ENCODE results near the gene EFCAB6.

The EFCAB6 gene

DNA sequence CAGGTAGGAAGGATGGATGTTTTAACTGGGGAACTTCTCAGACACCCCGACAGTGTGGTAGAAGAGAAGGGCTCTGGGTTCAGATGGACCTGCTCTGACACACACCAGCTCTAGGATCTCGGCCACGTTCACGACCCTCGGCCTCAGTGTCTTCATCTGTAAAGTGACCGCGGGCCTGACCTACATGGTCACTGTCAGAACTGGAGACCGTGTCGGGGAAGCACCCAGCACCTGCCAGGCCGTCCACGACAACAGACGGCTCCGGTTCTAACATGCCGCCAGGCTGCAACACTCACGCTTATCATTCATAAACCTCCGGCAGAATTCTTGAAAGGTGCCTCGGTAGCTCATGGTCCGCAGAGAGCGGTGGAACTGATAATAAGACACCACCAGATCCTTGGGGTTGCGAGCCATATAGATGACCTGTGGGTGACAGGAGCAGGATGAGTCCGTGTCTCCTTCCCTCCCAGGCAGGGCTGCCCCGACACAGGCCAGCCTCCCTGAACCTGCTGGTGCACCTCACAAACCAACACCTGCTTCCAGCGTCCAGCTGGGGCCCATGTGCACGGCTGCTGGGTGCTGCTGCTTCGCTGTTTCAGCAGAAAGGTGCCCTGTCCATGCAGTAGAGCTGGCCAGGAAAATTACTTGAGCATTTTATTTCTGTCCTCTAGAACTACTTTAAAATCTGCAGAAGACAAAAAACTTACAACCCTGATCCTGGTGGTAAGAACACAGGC is 26.6 kb upstream of the EFCAB6 start:
- no peaks in the 10 kb centered on the region for H3K27me3 ChIP-seq (ENCODE audit: control insufficient read depth in 1 of 2, insufficient read depth in 2 of 2, low read length in 2 of 2)
- H3K36me3 ChIP-seq (ENCODE audit: control insufficient read depth in 1 of 2, insufficient read depth in 2 of 2, low read length in 2 of 2): peaks cover 2 to 31% of the 10 kb centered on the region in 2 donors
- no peaks in the 10 kb centered on the region for H3K9me3 ChIP-seq (ENCODE audit: control insufficient read depth in 1 of 2, low read length in 2 of 2)
- no peak overlapping the region for H3K9ac ChIP-seq (ENCODE audit: low read depth in 1 of 2, low read length in 2 of 2)
- no peak overlapping the region for H3K4me3 ChIP-seq (ENCODE audit: low read depth in 1 of 2, low read length in 2 of 2)
- no peak overlapping the region for H3K27ac ChIP-seq (ENCODE audit: low read depth, low read length)
- no peaks in the 10 kb centered on the region for H3K4me1 ChIP-seq (ENCODE audit: control insufficient read depth in 1 of 2, insufficient read depth in 2 of 2, low read length in 2 of 2)

DNA sequence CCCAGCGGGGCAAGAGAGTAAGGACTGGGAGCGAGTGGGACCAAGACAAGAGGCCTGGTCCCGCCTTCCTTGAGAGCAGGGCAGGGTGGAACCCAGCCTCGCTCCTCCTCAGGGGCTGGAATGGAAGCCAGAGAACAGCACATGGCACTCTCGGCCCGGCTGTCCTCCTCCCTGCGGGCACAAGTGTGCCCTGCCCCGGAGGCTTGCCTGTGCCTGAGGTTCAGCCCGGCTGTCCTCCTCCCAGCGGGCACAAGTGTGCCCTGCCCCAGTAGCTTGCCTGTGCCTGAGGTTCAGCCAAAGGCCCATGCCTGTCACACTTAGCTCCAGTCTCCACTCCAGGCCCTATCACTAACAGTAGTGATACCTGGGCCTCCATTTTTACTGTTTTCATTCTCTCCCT is 26.1 kb upstream of the EFCAB6 start:
- H3K36me3 ChIP-seq (ENCODE audit: control insufficient read depth in 1 of 2, insufficient read depth in 2 of 2, low read length in 2 of 2): peaks cover 2 to 31% of the 10 kb centered on the region in 2 donors

DNA sequence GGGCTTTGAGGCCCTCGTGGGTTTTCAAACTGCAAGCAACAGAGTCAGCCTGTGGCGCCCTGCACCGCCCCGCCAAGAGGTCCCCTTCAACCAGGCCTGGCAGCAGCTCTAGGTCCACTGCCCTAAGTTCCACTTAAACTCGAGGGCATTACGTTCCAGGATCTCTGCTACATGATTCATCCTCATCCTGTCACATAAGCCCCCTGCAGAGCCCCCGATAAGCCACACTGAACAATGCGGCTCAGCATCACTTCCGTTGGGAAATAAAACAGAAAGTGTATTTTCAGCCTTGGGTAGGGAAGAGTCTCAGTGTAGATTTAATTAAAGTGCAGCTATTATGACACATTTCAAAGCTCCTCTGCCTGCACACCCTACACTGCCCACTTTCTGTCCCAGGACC is 25.6 kb upstream of the EFCAB6 start:
- Histone ChIP-seq H3K27me3 (ENCODE audit: control insufficient read depth in 1 of 2, insufficient read depth in 2 of 2, low read length in 2 of 2) (no peaks in the 10 kb centered on the region), H3K27ac (ENCODE audit: low read depth, low read length) (no peak overlapping the region), H3K9ac (ENCODE audit: low read depth in 1 of 2, low read length in 2 of 2) (no peak overlapping the region), H3K36me3 (ENCODE audit: control insufficient read depth in 1 of 2, insufficient read depth in 2 of 2, low read length in 2 of 2) (peaks cover 2 to 31% of the 10 kb centered on the region in 2 donors), H3K4me3 (ENCODE audit: low read depth in 1 of 2, low read length in 2 of 2) (no peak overlapping the region), H3K4me1 (ENCODE audit: control insufficient read depth in 1 of 2, insufficient read depth in 2 of 2, low read length in 2 of 2) (no peaks in the 10 kb centered on the region), H3K9me3 (ENCODE audit: control insufficient read depth in 1 of 2, low read length in 2 of 2) (no peaks in the 10 kb centered on the region)

More for the DNA sequence above, 26.1 kb upstream of the EFCAB6 start:
- no peak overlapping the region for H3K4me3 ChIP-seq (ENCODE audit: low read depth in 1 of 2, low read length in 2 of 2)
- H3K4me1 ChIP-seq (ENCODE audit: control insufficient read depth in 1 of 2, insufficient read depth in 2 of 2, low read length in 2 of 2): no peaks in the 10 kb centered on the region
- H3K9me3 ChIP-seq (ENCODE audit: control insufficient read depth in 1 of 2, low read length in 2 of 2): no peaks in the 10 kb centered on the region
- no peaks in the 10 kb centered on the region for H3K27me3 ChIP-seq (ENCODE audit: control insufficient read depth in 1 of 2, insufficient read depth in 2 of 2, low read length in 2 of 2)
- H3K9ac ChIP-seq (ENCODE audit: low read depth in 1 of 2, low read length in 2 of 2): no peak overlapping the region
- H3K27ac ChIP-seq (ENCODE audit: low read depth, low read length): no peak overlapping the region

DNA sequence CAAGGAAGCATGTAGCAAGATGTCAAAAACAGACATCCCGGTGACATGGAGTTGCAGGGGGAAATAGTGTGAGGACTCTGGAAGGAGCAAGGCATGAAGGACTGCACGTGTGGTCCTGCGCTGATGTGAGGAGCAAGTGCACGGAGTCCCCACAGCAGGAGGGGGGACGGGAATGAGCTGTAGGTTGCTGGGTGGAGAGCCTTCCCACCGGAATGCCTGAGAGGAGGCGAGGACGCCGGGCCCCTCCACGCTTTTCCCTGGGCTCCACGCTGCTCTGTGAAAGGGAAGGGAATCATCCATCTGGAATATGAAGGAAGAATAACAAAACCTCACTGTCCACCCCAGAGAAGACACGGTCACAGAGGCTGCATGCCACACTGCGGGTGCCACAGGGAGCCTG is 23.6 kb upstream of the EFCAB6 start:
- Histone ChIP-seq H3K4me3 (ENCODE audit: low read depth in 1 of 2, low read length in 2 of 2) (no peak overlapping the region), H3K9ac (ENCODE audit: low read depth in 1 of 2, low read length in 2 of 2) (no peak overlapping the region), H3K36me3 (ENCODE audit: control insufficient read depth in 1 of 2, insufficient read depth in 2 of 2, low read length in 2 of 2) (peaks cover 2 to 37% of the 10 kb centered on the region in 2 donors), H3K27ac (ENCODE audit: low read depth, low read length) (no peak overlapping the region), H3K27me3 (ENCODE audit: control insufficient read depth in 1 of 2, insufficient read depth in 2 of 2, low read length in 2 of 2) (no peaks in the 10 kb centered on the region), H3K4me1 (ENCODE audit: control insufficient read depth in 1 of 2, insufficient read depth in 2 of 2, low read length in 2 of 2) (no peaks in the 10 kb centered on the region), H3K9me3 (ENCODE audit: control insufficient read depth in 1 of 2, low read length in 2 of 2) (no peaks in the 10 kb centered on the region)

DNA sequence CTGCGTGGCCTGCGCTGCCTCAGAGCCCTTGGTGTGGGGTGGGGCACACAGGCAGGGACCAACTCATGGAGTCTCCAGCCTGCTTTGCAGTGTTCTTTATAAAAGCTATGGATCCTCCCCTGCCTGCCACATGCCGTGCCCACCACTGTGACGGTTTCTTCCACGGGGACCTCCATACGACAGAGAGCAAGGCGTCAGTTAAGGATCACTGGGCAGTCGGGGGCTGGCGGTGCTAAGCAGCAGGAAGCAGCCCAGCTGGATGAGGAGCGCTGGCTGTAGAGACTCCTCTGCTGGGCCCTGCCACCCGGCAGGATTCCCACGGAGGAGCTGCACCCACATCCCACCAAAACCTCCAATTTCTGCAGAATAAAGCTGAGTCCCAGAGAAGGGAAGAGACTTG is 23.1 kb upstream of the EFCAB6 start:
- peaks cover 2 to 42% of the 10 kb centered on the region in 2 donors for H3K36me3 ChIP-seq (ENCODE audit: control insufficient read depth in 1 of 2, insufficient read depth in 2 of 2, low read length in 2 of 2)
- H3K27ac ChIP-seq (ENCODE audit: low read depth, low read length): no peak overlapping the region
- no peaks in the 10 kb centered on the region for H3K9me3 ChIP-seq (ENCODE audit: control insufficient read depth in 1 of 2, low read length in 2 of 2)
- no peaks in the 10 kb centered on the region for H3K27me3 ChIP-seq (ENCODE audit: control insufficient read depth in 1 of 2, insufficient read depth in 2 of 2, low read length in 2 of 2)
- no peak overlapping the region for H3K9ac ChIP-seq (ENCODE audit: low read depth in 1 of 2, low read length in 2 of 2)
- no peaks in the 10 kb centered on the region for H3K4me1 ChIP-seq (ENCODE audit: control insufficient read depth in 1 of 2, insufficient read depth in 2 of 2, low read length in 2 of 2)
- H3K4me3 ChIP-seq (ENCODE audit: low read depth in 1 of 2, low read length in 2 of 2): no peak overlapping the region

DNA sequence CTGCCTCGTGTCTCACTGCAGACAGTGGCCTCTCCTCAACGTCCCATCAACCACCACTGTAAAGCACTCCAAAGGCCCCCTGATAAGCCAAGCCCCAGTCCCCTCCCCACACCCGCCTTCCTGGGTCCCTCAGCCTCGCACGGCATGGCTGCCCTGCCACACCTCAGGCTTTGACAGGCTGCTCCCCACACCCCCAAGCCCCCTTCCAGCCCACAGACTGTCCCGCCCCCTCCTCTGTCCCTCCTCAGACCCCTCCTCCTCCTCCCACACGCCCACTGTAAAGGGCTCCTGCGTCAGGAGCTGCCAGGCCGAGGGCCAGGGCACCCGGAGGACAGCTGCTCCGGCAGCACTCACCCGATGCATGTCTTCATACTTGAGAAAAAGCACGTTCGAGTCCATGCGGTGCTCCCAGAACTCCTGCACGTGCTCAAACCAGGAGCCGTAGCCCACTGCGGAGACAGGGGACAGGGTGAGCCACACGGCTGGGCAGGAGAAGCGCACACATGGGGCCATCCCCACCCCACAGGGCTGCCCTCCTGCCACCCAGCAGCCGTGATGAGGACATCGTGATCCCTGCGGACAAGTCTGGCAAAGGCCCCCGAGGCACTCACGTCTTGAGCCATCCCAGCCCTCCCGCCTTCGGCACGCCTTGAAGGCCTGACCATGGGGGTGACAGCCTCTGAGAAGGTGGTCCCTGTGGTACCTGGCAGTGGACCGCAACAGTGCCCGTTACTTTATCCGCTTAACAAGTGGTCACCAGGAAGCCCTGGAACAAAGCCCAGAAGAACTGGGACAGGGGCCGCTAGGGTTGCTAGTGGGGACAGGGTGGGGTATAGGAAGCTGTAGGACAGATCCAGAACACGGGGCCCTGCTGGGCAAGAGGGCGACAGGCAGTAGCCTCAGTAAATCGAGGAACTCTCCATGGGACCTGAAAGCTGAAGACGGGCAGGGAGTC is 21.5 kb upstream of the EFCAB6 start:
- Histone ChIP-seq H3K4me1 (ENCODE audit: control insufficient read depth in 1 of 2, insufficient read depth in 2 of 2, low read length in 2 of 2) (no peaks in the 10 kb centered on the region), H3K36me3 (ENCODE audit: control insufficient read depth in 1 of 2, insufficient read depth in 2 of 2, low read length in 2 of 2) (peaks cover 0 to 39% of the 10 kb centered on the region in 2 donors)

DNA sequence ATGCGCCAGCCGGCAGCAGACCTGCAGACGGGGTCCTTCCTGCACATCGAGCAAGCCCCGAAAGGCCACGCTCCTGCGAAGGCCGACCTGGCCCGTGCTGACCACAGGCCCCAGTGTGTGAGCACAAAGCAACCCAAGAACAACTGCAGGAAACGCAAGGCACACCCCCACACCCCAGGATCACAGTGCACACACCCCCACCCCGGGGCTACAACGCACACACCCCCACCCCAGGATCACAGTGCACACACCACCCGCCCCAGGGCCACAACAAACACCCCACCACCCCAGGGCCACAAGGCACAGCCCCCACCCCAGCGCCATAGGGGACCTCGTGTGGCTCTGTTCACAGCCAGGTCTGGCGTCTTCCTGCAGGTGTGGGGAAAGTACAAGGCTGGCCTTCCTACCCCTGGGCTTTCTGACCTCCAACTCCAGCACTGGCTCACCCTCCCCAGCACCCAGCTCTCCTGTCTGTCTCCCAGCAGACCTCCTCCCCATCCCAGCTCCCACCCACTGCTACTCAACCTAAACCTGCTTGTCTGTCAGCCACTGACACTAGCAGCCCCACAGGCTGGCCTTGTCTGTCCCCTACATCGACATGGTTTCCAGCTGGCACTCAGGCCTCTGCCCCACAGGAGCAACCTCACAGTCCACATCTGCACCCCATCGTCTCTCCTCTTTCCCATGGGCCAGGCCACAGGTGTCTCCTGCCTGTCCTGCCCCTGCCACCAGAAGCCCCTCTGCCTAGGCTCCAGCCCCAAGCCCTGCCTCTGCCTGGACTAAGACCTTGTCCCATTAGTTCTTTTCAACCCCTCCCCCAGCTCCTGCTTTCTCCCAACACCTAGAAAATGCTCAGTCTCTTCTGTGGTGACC is 20.5 kb upstream of the EFCAB6 start:
- peaks cover 0 to 41% of the 10 kb centered on the region in 2 donors for H3K36me3 ChIP-seq (ENCODE audit: control insufficient read depth in 1 of 2, insufficient read depth in 2 of 2, low read length in 2 of 2)
- no peaks in the 10 kb centered on the region for H3K27me3 ChIP-seq (ENCODE audit: control insufficient read depth in 1 of 2, insufficient read depth in 2 of 2, low read length in 2 of 2)
- no peaks in the 10 kb centered on the region for H3K4me1 ChIP-seq (ENCODE audit: control insufficient read depth in 1 of 2, insufficient read depth in 2 of 2, low read length in 2 of 2)
- no peaks in the 10 kb centered on the region for H3K9me3 ChIP-seq (ENCODE audit: control insufficient read depth in 1 of 2, low read length in 2 of 2)
- no peak overlapping the region for H3K27ac ChIP-seq (ENCODE audit: low read depth, low read length)
- no peak overlapping the region for H3K4me3 ChIP-seq (ENCODE audit: low read depth in 1 of 2, low read length in 2 of 2)
- H3K9ac ChIP-seq (ENCODE audit: low read depth in 1 of 2, low read length in 2 of 2): no peak overlapping the region

More for the DNA sequence above, 21.5 kb upstream of the EFCAB6 start:
- no peak overlapping the region for H3K9ac ChIP-seq (ENCODE audit: low read depth in 1 of 2, low read length in 2 of 2)
- H3K27ac ChIP-seq (ENCODE audit: low read depth, low read length): no peak overlapping the region
- H3K9me3 ChIP-seq (ENCODE audit: control insufficient read depth in 1 of 2, low read length in 2 of 2): no peaks in the 10 kb centered on the region
- H3K27me3 ChIP-seq (ENCODE audit: control insufficient read depth in 1 of 2, insufficient read depth in 2 of 2, low read length in 2 of 2): no peaks in the 10 kb centered on the region
- H3K4me3 ChIP-seq (ENCODE audit: low read depth in 1 of 2, low read length in 2 of 2): no peak overlapping the region

DNA sequence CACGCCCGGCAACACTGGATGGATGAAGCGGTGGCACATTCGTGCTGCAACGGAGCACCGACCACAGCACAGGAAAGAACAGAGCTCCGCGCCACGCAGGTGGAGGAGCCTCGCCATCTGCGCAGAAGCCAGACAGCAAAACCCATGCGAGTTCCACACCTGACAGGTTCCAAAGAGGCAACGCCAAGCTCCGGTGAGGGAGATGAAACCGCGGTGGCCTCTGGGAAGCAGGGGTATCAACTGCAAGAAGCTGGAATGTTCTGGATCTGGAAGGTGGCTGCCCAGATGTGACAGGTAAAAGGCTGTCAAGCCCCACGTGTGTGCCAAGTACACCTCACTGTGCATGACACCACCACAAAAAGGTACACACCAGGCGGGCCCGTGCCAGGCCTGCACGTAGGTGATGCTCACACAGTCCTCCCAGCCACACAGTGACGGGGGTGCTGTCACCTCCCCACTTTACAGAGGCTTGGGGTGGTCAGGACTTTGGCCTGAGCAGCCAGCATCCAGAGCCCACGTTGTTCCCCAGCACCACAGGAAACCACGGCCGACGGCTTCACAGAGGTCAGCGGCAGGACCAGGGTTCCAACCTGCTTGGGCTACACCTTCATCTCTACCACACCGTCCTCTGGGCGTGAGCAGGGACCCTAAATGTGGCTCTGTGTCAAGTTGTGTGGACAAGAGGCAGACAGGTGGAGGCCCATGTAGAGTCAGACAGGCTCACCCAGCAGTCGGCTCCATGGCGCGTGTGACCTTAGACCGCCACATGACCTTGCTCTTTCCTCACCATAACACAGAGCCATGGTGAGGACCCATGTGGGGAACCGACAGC is 19.7 kb upstream of the EFCAB6 start:
- Histone ChIP-seq H3K4me1 (ENCODE audit: control insufficient read depth in 1 of 2, insufficient read depth in 2 of 2, low read length in 2 of 2) (no peaks in the 10 kb centered on the region), H3K36me3 (ENCODE audit: control insufficient read depth in 1 of 2, insufficient read depth in 2 of 2, low read length in 2 of 2) (peaks cover 0 to 33% of the 10 kb centered on the region in 2 donors), H3K27ac (ENCODE audit: low read depth, low read length) (no peak overlapping the region), H3K9ac (ENCODE audit: low read depth in 1 of 2, low read length in 2 of 2) (no peak overlapping the region), H3K4me3 (ENCODE audit: low read depth in 1 of 2, low read length in 2 of 2) (no peak overlapping the region), H3K9me3 (ENCODE audit: control insufficient read depth in 1 of 2, low read length in 2 of 2) (no peaks in the 10 kb centered on the region), H3K27me3 (ENCODE audit: control insufficient read depth in 1 of 2, insufficient read depth in 2 of 2, low read length in 2 of 2) (no peaks in the 10 kb centered on the region)

DNA sequence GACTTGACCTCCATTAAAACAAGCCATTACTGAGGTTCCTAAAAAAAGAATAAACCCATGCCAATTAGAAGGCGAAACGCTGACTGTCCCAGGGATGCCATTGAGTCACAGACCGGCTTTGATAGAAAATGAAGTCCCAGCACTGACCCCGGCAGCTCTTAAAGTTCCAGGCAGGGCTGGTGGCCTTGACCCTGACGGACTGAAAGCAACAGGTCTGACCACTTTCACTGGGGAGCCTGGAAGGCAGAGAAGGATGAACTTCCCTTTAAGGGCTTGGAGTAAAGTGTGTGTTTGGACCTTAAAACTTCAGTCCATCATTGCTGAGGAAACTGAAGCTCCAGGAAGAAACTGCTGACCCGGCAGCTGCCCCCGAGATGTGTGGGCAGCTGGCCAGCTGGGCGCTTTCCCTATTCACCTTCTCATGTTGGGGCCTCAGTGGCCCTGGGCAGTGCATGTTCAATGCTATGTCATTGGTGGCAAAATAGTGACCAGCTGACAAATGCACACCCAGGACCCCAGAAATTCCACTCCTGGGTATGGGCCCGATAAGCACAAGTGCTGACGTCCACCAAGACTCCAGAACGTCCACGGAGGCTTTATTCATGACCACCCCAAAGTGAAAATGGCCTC is 18.9 kb upstream of the EFCAB6 start:
- no peaks in the 10 kb centered on the region for H3K4me1 ChIP-seq (ENCODE audit: control insufficient read depth in 1 of 2, insufficient read depth in 2 of 2, low read length in 2 of 2)
- no peak overlapping the region for H3K4me3 ChIP-seq (ENCODE audit: low read depth in 1 of 2, low read length in 2 of 2)
- no peaks in the 10 kb centered on the region for H3K9me3 ChIP-seq (ENCODE audit: control insufficient read depth in 1 of 2, low read length in 2 of 2)
- H3K36me3 ChIP-seq (ENCODE audit: control insufficient read depth in 1 of 2, insufficient read depth in 2 of 2, low read length in 2 of 2): peaks cover 0 to 29% of the 10 kb centered on the region in 2 donors
- no peaks in the 10 kb centered on the region for H3K27me3 ChIP-seq (ENCODE audit: control insufficient read depth in 1 of 2, insufficient read depth in 2 of 2, low read length in 2 of 2)
- no peak overlapping the region for H3K9ac ChIP-seq (ENCODE audit: low read depth in 1 of 2, low read length in 2 of 2)
- no peak overlapping the region for H3K27ac ChIP-seq (ENCODE audit: low read depth, low read length)
